Measurements from ENCODE around the gene FAM20A.

DNA sequence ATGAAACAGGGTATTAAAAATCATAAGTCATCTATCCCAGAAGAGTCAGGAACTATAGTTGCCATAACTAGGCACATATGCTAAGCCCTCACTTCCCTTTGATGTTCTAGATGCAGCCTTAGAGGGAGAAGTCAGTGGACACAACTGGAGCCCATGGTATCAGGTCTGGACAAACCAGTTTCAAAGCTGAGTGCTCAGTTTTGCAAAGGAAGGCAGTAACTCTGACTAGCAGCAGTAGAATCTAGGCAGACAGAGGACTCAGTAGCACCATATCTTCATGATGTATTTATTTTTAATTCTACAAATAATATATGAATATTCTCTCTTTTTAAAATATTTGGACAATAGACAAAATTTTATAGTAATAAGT lies 11.7 kb upstream of the FAM20A start:
- TF ChIP-seq, protein P1, sequence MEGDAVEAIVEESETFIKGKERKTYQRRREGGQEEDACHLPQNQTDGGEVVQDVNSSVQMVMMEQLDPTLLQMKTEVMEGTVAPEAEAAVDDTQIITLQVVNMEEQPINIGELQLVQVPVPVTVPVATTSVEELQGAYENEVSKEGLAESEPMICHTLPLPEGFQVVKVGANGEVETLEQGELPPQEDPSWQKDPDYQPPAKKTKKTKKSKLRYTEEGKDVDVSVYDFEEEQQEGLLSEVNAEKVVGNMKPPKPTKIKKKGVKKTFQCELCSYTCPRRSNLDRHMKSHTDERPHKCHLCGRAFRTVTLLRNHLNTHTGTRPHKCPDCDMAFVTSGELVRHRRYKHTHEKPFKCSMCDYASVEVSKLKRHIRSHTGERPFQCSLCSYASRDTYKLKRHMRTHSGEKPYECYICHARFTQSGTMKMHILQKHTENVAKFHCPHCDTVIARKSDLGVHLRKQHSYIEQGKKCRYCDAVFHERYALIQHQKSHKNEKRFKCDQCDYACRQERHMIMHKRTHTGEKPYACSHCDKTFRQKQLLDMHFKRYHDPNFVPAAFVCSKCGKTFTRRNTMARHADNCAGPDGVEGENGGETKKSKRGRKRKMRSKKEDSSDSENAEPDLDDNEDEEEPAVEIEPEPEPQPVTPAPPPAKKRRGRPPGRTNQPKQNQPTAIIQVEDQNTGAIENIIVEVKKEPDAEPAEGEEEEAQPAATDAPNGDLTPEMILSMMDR (conservative IDR thresholded peaks at IDR 0.05), result no peak
- TF ChIP-seq EZH2 (IDR thresholded peaks at IDR 0.05; ENCODE audit: low read depth), result no peak

Measured in PC-9 (cell line).